LNCAP (cell line): ENCODE results near the gene SVOPL.

Source experiments
- TF ChIP-seq, protein P1 (sequence below): fragments of 450-650 bp; IDR thresholded peaks from 2 replicates; pipeline ENCODE4 v1.5.1; 2017; ENCODE audit warnings: mild to moderate bottlenecking

Gene SVOPL

DNA sequence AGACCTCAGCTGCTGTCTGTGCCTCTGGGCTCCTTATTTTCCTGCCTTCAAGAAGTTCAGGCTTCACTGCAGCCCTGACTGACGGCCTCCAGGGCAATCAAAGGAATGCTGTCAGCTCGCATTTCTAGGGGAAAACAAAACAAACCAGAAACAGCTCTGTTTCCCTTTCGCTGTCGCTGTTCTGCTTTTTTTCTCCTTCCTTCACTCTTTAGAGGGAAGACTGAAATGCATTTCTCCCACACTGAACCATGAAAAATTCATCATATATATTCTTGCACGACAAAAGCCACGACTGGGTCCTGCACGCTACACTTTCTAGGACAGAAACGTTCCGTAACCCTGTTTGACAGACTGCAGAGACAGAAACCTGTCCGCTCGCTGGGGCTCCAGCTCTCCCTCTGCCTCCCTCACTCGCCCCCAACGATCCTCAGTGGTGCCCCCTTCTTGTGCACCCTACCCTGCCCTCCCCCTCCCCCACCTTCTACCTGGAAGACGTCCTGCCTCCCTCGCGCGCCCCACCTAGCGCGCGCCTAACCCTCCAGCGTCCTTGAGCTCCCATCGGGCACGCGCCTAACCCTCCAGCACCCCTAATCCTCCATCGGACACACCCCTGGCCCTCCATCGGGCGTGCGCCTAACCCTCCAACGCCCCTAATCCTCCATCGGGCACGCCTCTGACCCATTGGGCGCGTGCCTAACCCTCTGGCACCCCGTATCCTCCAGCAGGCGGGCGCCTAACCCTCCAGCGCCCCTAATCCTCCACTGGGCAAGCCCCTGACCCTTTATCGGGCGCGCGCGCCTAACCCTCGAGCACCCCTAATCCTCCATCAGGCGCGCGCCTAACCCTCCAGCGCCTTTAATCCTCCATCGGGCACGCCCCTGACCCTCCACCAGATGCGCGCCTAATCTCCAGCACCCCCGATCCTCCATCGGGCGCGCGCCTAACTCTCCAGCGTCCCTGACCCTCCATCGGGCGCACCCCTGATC is 37.1 kb downstream of the SVOPL start:
- TF ChIP-seq, protein P1, sequence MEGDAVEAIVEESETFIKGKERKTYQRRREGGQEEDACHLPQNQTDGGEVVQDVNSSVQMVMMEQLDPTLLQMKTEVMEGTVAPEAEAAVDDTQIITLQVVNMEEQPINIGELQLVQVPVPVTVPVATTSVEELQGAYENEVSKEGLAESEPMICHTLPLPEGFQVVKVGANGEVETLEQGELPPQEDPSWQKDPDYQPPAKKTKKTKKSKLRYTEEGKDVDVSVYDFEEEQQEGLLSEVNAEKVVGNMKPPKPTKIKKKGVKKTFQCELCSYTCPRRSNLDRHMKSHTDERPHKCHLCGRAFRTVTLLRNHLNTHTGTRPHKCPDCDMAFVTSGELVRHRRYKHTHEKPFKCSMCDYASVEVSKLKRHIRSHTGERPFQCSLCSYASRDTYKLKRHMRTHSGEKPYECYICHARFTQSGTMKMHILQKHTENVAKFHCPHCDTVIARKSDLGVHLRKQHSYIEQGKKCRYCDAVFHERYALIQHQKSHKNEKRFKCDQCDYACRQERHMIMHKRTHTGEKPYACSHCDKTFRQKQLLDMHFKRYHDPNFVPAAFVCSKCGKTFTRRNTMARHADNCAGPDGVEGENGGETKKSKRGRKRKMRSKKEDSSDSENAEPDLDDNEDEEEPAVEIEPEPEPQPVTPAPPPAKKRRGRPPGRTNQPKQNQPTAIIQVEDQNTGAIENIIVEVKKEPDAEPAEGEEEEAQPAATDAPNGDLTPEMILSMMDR: no peak

DNA sequence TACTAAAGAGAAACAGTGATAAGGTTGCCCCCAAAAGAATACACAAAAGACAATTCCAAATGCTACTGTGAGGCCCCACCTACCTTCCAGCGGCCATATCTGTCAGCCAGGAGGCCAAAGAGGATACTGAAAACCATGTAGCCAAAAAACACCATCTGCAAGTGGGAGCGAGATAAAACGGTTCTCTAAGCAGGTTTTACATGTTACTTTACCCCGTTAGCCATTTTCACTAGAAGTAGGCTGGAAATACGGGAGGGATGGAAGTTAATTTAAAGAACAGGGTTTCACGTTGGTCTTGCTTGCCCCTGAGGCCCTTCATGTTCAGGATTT is 38.2 kb downstream of the SVOPL start:
- TF ChIP-seq, protein P1: no peak

DNA sequence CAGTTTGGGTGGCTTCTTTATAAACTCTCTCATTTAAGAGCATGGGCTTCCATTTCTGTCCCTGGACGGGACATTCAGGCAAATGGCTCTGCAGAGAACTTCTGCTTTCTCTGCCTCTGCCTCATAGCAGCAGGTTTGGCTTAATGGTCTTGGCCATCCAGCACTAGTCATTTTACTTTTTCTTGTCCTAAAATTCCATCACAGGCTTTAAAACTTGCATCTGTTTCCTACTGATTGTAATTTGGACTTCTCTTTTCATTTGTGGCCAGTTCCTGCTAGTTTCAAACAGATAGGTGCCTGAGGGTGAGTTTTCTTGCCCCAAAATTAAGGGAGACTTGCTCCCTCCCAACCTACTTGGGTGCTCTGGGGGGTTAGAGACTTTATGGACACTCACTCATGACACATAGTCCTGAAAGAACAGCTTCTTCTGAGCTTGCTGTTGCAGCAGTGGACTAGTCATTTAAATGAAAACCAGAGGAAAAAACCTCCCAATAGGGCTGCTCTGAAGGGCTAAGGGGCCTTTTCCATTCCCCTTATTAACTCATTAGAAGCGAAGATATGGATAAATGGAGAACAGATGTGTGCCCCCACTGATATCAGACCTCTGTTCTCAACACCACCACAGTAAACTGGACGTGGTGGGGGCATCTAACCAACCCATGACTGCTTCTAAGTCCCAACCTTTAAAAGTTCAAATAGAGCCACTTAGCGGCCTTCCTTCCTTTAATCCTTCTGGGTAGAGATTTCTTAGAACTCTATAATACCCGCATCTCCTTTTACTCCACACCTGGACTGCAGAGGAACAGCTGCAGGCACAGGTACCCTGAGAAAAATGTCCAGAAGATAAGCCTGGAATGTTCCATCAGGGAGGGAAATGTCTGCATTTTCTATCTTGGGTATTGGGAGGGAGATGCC is 38.8 kb downstream of the SVOPL start:
- TF ChIP-seq, protein P1: no peak

DNA sequence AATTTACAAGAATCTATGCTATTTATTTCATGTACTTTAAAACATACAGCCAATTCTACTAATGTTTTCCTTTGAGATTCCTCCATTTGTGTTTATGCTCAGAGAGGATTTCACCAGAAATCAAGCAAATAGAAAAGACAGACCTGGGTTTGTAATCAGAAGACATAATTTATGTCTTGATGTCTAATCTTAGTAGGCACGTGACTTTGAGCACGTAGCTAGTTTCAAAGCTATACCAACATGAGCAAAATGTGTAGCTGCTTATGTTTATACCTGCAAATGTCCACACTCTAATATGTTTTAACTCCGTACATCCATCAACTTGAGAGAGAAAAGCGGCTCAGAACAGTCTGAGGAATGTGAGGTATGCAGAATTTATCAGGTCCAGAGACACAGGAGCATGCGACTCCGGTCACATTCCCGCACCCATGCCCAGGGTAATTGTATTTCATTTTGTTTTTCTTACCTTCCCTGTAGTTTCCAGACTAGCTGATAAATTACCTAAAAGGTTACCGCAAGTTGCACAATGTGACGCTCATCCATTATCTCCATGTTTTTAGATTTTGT is 40.0 kb downstream of the SVOPL start:
- TF ChIP-seq, protein P1: no peak

DNA sequence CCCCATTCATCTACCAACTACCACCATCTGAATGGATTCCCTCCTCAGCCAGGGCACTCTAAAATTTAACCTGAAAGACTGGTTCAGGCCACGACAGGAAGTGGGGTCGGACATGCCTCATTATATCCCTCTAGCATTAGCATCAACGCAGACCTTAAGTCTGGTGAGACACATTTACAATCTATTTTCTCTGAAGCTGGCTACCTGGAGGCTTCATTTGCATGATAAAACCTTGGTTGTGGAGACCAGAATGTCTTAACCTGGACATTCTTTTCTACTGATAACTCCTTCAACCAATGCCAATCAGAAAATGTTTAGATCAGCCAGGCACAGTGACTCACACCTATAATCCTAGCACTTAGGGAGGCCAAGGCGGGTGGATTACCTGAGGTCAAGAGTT is 42.3 kb downstream of the SVOPL start:
- TF ChIP-seq, protein P1: no peak

DNA sequence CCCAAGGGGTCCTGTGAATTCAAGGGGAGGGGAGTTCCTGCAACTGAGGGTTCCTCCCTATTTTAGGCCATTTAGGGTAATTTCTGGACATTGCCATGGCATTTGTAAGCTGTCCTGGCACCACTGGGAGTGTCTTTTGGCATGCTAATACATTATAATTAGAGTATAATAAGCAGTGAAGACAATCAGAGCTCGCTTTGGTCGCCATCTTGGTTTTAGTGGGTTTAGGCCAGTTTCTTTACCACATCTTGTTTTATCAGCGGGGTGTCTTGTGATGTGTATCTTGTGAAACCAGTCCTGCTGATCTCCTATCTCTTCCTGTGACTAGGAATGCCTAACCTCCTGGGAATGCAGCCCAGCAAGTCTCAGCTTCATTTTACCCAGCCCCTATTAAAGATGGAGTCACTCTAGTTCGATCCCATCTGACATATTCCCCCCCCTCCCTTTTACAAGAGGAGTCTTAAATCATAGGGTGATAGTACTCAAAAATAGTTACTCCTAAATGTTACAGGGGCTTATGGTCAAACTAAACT is 43.2 kb downstream of the SVOPL start:
- TF ChIP-seq, protein P1: no peak

DNA sequence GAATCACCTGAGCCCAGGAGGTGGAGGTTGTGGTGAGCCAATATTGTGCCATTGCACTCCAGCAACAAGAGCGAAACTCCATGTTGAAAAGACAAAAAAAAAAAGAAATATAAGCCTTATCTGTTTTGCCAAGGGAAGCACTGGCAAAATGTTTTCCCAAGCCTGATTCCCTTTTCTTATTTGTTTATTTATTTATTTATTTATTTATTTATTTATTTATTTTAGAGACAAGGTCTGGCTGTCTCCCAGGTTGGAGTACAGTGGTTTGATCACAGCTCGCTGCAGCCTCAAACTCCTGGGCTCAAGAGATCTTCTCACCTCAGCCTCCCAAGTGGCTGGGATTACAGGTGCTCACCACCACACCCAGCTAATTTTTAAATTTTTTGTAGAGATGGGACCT is 44.2 kb downstream of the SVOPL start:
- TF ChIP-seq, protein P1: no peak
